ENCODE measurements around the gene SMURF2. TPM values are rescaled to one million over a fixed set of nuclear protein-coding genes. Genes with fewer than 3 reads are reported as not detected.

The SMURF2 gene
- total and polyA plus RNA-seq, 9 of the 15 experiments (the other 6 are each of a cell fraction or from before 2014, with no cell fraction given) = 3.8 to 22.0 (median 14.8) TPM

- TF ChIP-seq KDM1A (IDR thresholded peaks at IDR 0.05) (no peak), CBX2 (IDR thresholded peaks at IDR 0.05; ENCODE audit: insufficient read depth, low read length, poor library complexity, severe bottlenecking) (no peak), DLX4 (CRISPR knock-in tag; IDR thresholded peaks at IDR 0.05) (no peak), ZNF212 (CRISPR knock-in tag; IDR thresholded peaks at IDR 0.05) (no peak), ZNF232 (CRISPR knock-in tag; IDR thresholded peaks at IDR 0.05) (peak; percentile 21; the same call in 1 of the 2 replicates), ZNF449 (CRISPR knock-in tag; IDR thresholded peaks at IDR 0.05) (no peak), MYBL2 (IDR thresholded peaks at IDR 0.05; ENCODE audit: low read depth) (peak; percentile 69), MYBL2 (CRISPR knock-in tag; IDR thresholded peaks at IDR 0.05; ENCODE audit: borderline replicate concordance) (no peak), FUS (optimal IDR thresholded peaks at IDR 0.05; ENCODE audit: low read depth, low read length) (no peak), ZNF695 (CRISPR knock-in tag; IDR thresholded peaks at IDR 0.05) (no peak), TCF7L2 (IDR thresholded peaks at IDR 0.05; ENCODE audit: low read depth, low read length) (no peak), ZNF217 (CRISPR knock-in tag; IDR thresholded peaks at IDR 0.05) (no peak), SMARCC2 (IDR thresholded peaks at IDR 0.05; ENCODE audit: low read depth) (no peak), NCOA6 (IDR thresholded peaks at IDR 0.05) (peak; percentile 47; the same call in 1 of the 2 replicates), PML (IDR thresholded peaks at IDR 0.05; ENCODE audit: low read length) (peak; percentile 48; the same call in 1 of the 2 replicates), SRSF9 (IDR thresholded peaks at IDR 0.05; ENCODE audit: borderline replicate concordance, low read depth, low read length) (no peak), ZBTB17 (CRISPR knock-in tag; IDR thresholded peaks at IDR 0.05) (no peak), MXI1 (IDR thresholded peaks at IDR 0.05; ENCODE audit: low read depth, low read length) (no peak; the same call in 1 of the 2 replicates), NEUROD1 (IDR thresholded peaks at IDR 0.05; ENCODE audit: borderline replicate concordance, low read depth, low read length, partially characterized antibody) (peak; percentile 60), PRPF4 (IDR thresholded peaks at IDR 0.05; ENCODE audit: insufficient read depth, low read depth, low read length, poor library complexity, severe bottlenecking) (no peak), RBFOX2 (IDR thresholded peaks at IDR 0.05; ENCODE audit: low read depth, low read length) (peak; percentile 82), CCNT2 (IDR thresholded peaks at IDR 0.05; ENCODE audit: borderline replicate concordance, extremely low read depth, insufficient read length, low read depth, low read length) (peak; percentile 35), MAZ (CRISPR knock-in tag; conservative IDR thresholded peaks at IDR 0.05 in 1 of 2, IDR thresholded peaks at IDR 0.05 in 1 of 2) (peak; percentile 43 to 71; a peak in 3 of 4 replicates), ATF6 (CRISPR knock-in tag; IDR thresholded peaks at IDR 0.05) (no peak), ILK (tag; IDR thresholded peaks at IDR 0.05; ENCODE audit: borderline replicate concordance, low read depth) (no peak)
Observed at GRCh38 chr17:64506576-64507412, 155.3 kb downstream of the SMURF2 start, which contains the start of gene CEP95 (continued).

All from K562 (cell line).